ENCODE results near the gene PKD2. TPM values are rescaled to one million over a fixed set of nuclear protein-coding genes. Genes with fewer than 3 reads are reported as not detected.
"Not testable (repeated sequence)": the region's sequence is repeated elsewhere in the genome, so short reads cannot be mapped to it uniquely, and the experiment has no call there.

Gene PKD2
- polyA plus RNA-seq, 1 donor from 2014 or later: 2.5 TPM

GRCh38 chr4:88097301-88097700, 89.9 kb downstream of the PKD2 start:
- no peaks in the 10 kb centered on the region for H3K4me1 Mint-ChIP-seq
- H3K36me3 Mint-ChIP-seq: no peaks in the 10 kb centered on the region
- no peak overlapping the region for H3K4me3 Mint-ChIP-seq
- peaks cover 7% of the 10 kb centered on the region for H3K27me3 Mint-ChIP-seq
- no peak overlapping the region for H3K27ac Mint-ChIP-seq
- peaks cover 0 to 2% (median 0%) of the 10 kb centered on the region in 3 donors for H3K9me3 Mint-ChIP-seq

GRCh38 chr4:88097781-88098180, 90.3 kb downstream of the PKD2 start:
- Mint-ChIP-seq H3K4me1 (no peaks in the 10 kb centered on the region), H3K4me3 (no peak overlapping the region), H3K36me3 (no peaks in the 10 kb centered on the region), H3K27ac (no peak overlapping the region), H3K9me3 (peaks cover 0 to 2% (median 0%) of the 10 kb centered on the region in 3 donors), H3K27me3 (peaks cover 7% of the 10 kb centered on the region)

- peaks cover 0 to 2% (median 0%) of the 10 kb centered on the region in 3 donors for H3K9me3 Mint-ChIP-seq
- H3K36me3 Mint-ChIP-seq: no peaks in the 10 kb centered on the region
- H3K27me3 Mint-ChIP-seq: peaks cover 7% of the 10 kb centered on the region
- no peak overlapping the region for H3K4me3 Mint-ChIP-seq
- H3K27ac Mint-ChIP-seq: no peak overlapping the region
- H3K4me1 Mint-ChIP-seq: no peaks in the 10 kb centered on the region
Observed at GRCh38 chr4:88098993-88099752, 91.7 kb downstream of the PKD2 start.

GRCh38 chr4:88101165-88101564, 93.7 kb downstream of the PKD2 start:
- H3K36me3 Mint-ChIP-seq: no peaks in the 10 kb centered on the region
- no peak overlapping the region for H3K27ac Mint-ChIP-seq
- H3K27me3 Mint-ChIP-seq: peaks cover 7% of the 10 kb centered on the region
- no peak overlapping the region for H3K4me3 Mint-ChIP-seq
- H3K9me3 Mint-ChIP-seq: peaks cover 0 to 2% (median 0%) of the 10 kb centered on the region in 3 donors
- no peaks in the 10 kb centered on the region for H3K4me1 Mint-ChIP-seq

GRCh38 chr4:88102026-88102425, 94.6 kb downstream of the PKD2 start:
- Mint-ChIP-seq H3K27ac (no peak overlapping the region), H3K4me3 (no peak overlapping the region), H3K4me1 (no peaks in the 10 kb centered on the region), H3K9me3 (peaks cover 0 to 2% (median 0%) of the 10 kb centered on the region in 3 donors), H3K36me3 (no peaks in the 10 kb centered on the region), H3K27me3 (peaks cover 6% of the 10 kb centered on the region)

- H3K4me3 Mint-ChIP-seq: no peak overlapping the region
Observed at GRCh38 chr4:88104902-88105610, 97.6 kb downstream of the PKD2 start.

GRCh38 chr4:88106205-88106604, 98.8 kb downstream of the PKD2 start:
- Mint-ChIP-seq H3K4me3 (no peak overlapping the region), H3K36me3 (no peaks in the 10 kb centered on the region), H3K4me1 (no peaks in the 10 kb centered on the region), H3K9me3 (no peaks in the 10 kb centered on the region), H3K27me3 (peaks cover 3% of the 10 kb centered on the region), H3K27ac (no peak overlapping the region)

More at GRCh38 chr4:88104902-88105610, 97.6 kb downstream of the PKD2 start:
- H3K9me3 Mint-ChIP-seq: no peaks in the 10 kb centered on the region
- no peak overlapping the region for H3K27ac Mint-ChIP-seq
- no peaks in the 10 kb centered on the region for H3K4me1 Mint-ChIP-seq
- peaks cover 6% of the 10 kb centered on the region for H3K27me3 Mint-ChIP-seq
- H3K36me3 Mint-ChIP-seq: no peaks in the 10 kb centered on the region

- H3K36me3 Mint-ChIP-seq: no peaks in the 10 kb centered on the region
- H3K27ac Mint-ChIP-seq: no peak overlapping the region
- H3K4me1 Mint-ChIP-seq: no peaks in the 10 kb centered on the region
- no peak overlapping the region for H3K4me3 Mint-ChIP-seq
- H3K27me3 Mint-ChIP-seq: no peaks in the 10 kb centered on the region
- no peaks in the 10 kb centered on the region for H3K9me3 Mint-ChIP-seq
Observed at GRCh38 chr4:88107406-88108107, 100.1 kb downstream of the PKD2 start.

GRCh38 chr4:88108108-88108465, 100.7 kb downstream of the PKD2 start:
- H3K4me1 Mint-ChIP-seq: not testable (repeated sequence)

GRCh38 chr4:88108747-88109122, 101.3 kb downstream of the PKD2 start:
- Mint-ChIP-seq H3K27ac (no peak overlapping the region), H3K9me3 (no peaks in the 10 kb centered on the region), H3K4me3 (no peak overlapping the region), H3K4me1 (no peaks in the 10 kb centered on the region), H3K36me3 (no peaks in the 10 kb centered on the region), H3K27me3 (no peaks in the 10 kb centered on the region)

More at GRCh38 chr4:88108108-88108465, 100.7 kb downstream of the PKD2 start:
- not testable (repeated sequence) for H3K9me3 Mint-ChIP-seq, H3K27me3 Mint-ChIP-seq, H3K36me3 Mint-ChIP-seq, H3K4me3 Mint-ChIP-seq, H3K27ac Mint-ChIP-seq

- H3K4me3 Mint-ChIP-seq: no peak overlapping the region
- H3K4me1 Mint-ChIP-seq: no peaks in the 10 kb centered on the region
- no peak overlapping the region for H3K27ac Mint-ChIP-seq
- H3K9me3 Mint-ChIP-seq: no peaks in the 10 kb centered on the region
- no peaks in the 10 kb centered on the region for H3K36me3 Mint-ChIP-seq
- H3K27me3 Mint-ChIP-seq: no peaks in the 10 kb centered on the region
Observed at GRCh38 chr4:88109123-88109881, 101.9 kb downstream of the PKD2 start.

- no peaks in the 10 kb centered on the region for H3K27me3 Mint-ChIP-seq
- no peaks in the 10 kb centered on the region for H3K9me3 Mint-ChIP-seq
- no peaks in the 10 kb centered on the region for H3K36me3 Mint-ChIP-seq
- H3K4me1 Mint-ChIP-seq: peaks cover 0 to 4% (median 0%) of the 10 kb centered on the region in 3 donors
- no peak overlapping the region for H3K27ac Mint-ChIP-seq
- no peak overlapping the region for H3K4me3 Mint-ChIP-seq
Observed at GRCh38 chr4:88110826-88111225, 103.4 kb downstream of the PKD2 start.

GRCh38 chr4:88112856-88113255, 105.4 kb downstream of the PKD2 start:
- Mint-ChIP-seq H3K27me3 (no peaks in the 10 kb centered on the region), H3K4me3 (no peak overlapping the region), H3K27ac (no peak overlapping the region), H3K9me3 (peaks cover 0 to under 1% (median 0%) of the 10 kb centered on the region in 3 donors), H3K36me3 (no peaks in the 10 kb centered on the region), H3K4me1 (peaks cover 0 to 4% (median 0%) of the 10 kb centered on the region in 3 donors)

- H3K27me3 Mint-ChIP-seq: no peaks in the 10 kb centered on the region
- peaks cover 2 to 18% (median 13%) of the 10 kb centered on the region in 3 donors for H3K9me3 Mint-ChIP-seq
- peaks cover 0 to 4% (median 0%) of the 10 kb centered on the region in 3 donors for H3K4me1 Mint-ChIP-seq
- H3K36me3 Mint-ChIP-seq: peaks cover 2% of the 10 kb centered on the region
- no peak overlapping the region for H3K4me3 Mint-ChIP-seq
- no peak overlapping the region for H3K27ac Mint-ChIP-seq
Observed at GRCh38 chr4:88115587-88115986, 108.2 kb downstream of the PKD2 start.

GRCh38 chr4:88119943-88120342, 112.5 kb downstream of the PKD2 start:
- H3K36me3 Mint-ChIP-seq: peaks cover 4% of the 10 kb centered on the region
- peaks cover 12 to 28% (median 14%) of the 10 kb centered on the region in 3 donors for H3K9me3 Mint-ChIP-seq
- H3K27ac Mint-ChIP-seq: no peak overlapping the region
- peaks cover 0 to under 1% (median 0%) of the 10 kb centered on the region in 3 donors for H3K4me1 Mint-ChIP-seq
- H3K27me3 Mint-ChIP-seq: peaks cover 4% of the 10 kb centered on the region
- no peak overlapping the region for H3K4me3 Mint-ChIP-seq
